HEK293 (cell line): ENCODE data around the gene UROD.

Experiments used
- CTCF ChIA-PET: fragments of 350-600 bp; formaldehyde crosslinking; extraction: SDS; loops from one replicate; lab custom pipeline; 2021; ENCODE audit warnings: antibody characterized with exemption; lab: Yijun Ruan, JAX
- POLR2A ChIA-PET: fragments of 300-600 bp; formaldehyde crosslinking; extraction: SDS; loops from one replicate; lab custom pipeline; 2020; ENCODE audit warnings: antibody characterized with exemption, inconsistent platforms; lab: Yijun Ruan, JAX
- H3K27ac ChIP-seq: fragments of 200-500 bp; sonication (Bioruptor generic); 2 replicates; pipeline ENCODE4 v1.5.1; 2014; ENCODE audit warnings: low read depth, low read length, control low read depth, inconsistent platforms; ENCODE audit errors: extremely low read depth
- H3K36me3 ChIP-seq, 2 experiments: fragments of 200-500 bp in 1 of 2; sonication (Bioruptor generic) in 1 of 2; 1 replicate in 1 of 2; 2 replicates in 1 of 2; pipeline ENCODE4 v1.5.1; 2014 to 2017; ENCODE audit warnings: inconsistent platforms in 2 of 2, low read length in 2 of 2; ENCODE audit not compliant: control insufficient read depth in 2 of 2, insufficient read depth in 1 of 2
- H3K4me1 ChIP-seq: fragments of 200-500 bp; sonication (Bioruptor generic); 2 replicates; pipeline ENCODE4 v1.5.1; 2014; ENCODE audit warnings: mild to moderate bottlenecking, low read length, inconsistent platforms; ENCODE audit not compliant: control insufficient read depth, insufficient read depth
- H3K4me3 ChIP-seq: 2 replicates; pipeline ENCODE4 v1.5.1; 2011; ENCODE audit warnings: low read depth, mild to moderate bottlenecking, control low read depth, low read length, moderate library complexity
- H3K9me3 ChIP-seq: fragments of 200-500 bp; sonication (Bioruptor generic); 2 replicates; pipeline ENCODE4 v1.5.1; 2014; ENCODE audit warnings: low read depth, low read length, inconsistent platforms; ENCODE audit not compliant: control insufficient read depth, insufficient read depth
- PRDM1 ChIP-seq: fragments of 450-650 bp; formaldehyde crosslinking; IDR thresholded peaks from 2 replicates; pipeline ENCODE4; 2016; ENCODE audit warnings: missing biosample characterization, missing genetic modification characterization
- RBAK ChIP-seq: fragments of 450-650 bp; formaldehyde crosslinking; IDR thresholded peaks from 2 replicates; pipeline ENCODE4 v1.5.1; 2016; ENCODE audit warnings: missing biosample characterization, missing genetic modification characterization
- SP7 ChIP-seq: fragments of 450-650 bp; formaldehyde crosslinking; IDR thresholded peaks from 2 replicates; pipeline ENCODE4 v1.5.1; 2016; ENCODE audit warnings: missing biosample characterization, missing genetic modification characterization
- ZBTB48 ChIP-seq: fragments of 450-650 bp; formaldehyde crosslinking; IDR thresholded peaks from 2 replicates; pipeline ENCODE4 v1.5.1; 2016; ENCODE audit warnings: missing biosample characterization, missing genetic modification characterization
- ZNF121 ChIP-seq: fragments of 450-650 bp; formaldehyde crosslinking; IDR thresholded peaks from 2 replicates; pipeline ENCODE4 v1.5.1; 2016; ENCODE audit warnings: missing biosample characterization, missing genetic modification characterization
- ZNF132 ChIP-seq: fragments of 450-650 bp; formaldehyde crosslinking; IDR thresholded peaks from 2 replicates; pipeline ENCODE4 v1.5.1; 2017; ENCODE audit warnings: missing biosample characterization, missing genetic modification characterization, borderline replicate concordance
- ZNF140 ChIP-seq: fragments of 450-650 bp; formaldehyde crosslinking; IDR thresholded peaks from 2 replicates; pipeline ENCODE4 v1.5.1; 2016; ENCODE audit warnings: missing biosample characterization, missing genetic modification characterization
- ZNF239 ChIP-seq: fragments of 450-650 bp; formaldehyde crosslinking; IDR thresholded peaks from 2 replicates; pipeline ENCODE4 v1.5.1; 2016; ENCODE audit warnings: missing biosample characterization, missing genetic modification characterization
- ZNF302 ChIP-seq: fragments of 450-650 bp; formaldehyde crosslinking; IDR thresholded peaks from 2 replicates; pipeline ENCODE4 v1.5.1; 2016; ENCODE audit warnings: missing biosample characterization, missing genetic modification characterization, low read depth
- ZNF610 ChIP-seq: fragments of 450-650 bp; formaldehyde crosslinking; IDR thresholded peaks from 2 replicates; pipeline ENCODE4 v1.5.1; 2016; ENCODE audit warnings: missing biosample characterization, missing genetic modification characterization, borderline replicate concordance
- ZNF830 ChIP-seq: fragments of 450-650 bp; IDR thresholded peaks from 2 replicates; pipeline ENCODE4 v1.5.0; 2018; ENCODE audit warnings: missing biosample characterization, missing genetic modification characterization, low read depth, mild to moderate bottlenecking, moderate library complexity
- TF ChIP-seq, protein P1 (sequence below): fragments of 450-650 bp; formaldehyde crosslinking; IDR thresholded peaks from 2 replicates; pipeline ENCODE4 v1.5.1; 2016; ENCODE audit warnings: missing biosample characterization, missing genetic modification characterization
- TF ChIP-seq, protein P2 (sequence below): fragments of 450-650 bp; formaldehyde crosslinking; IDR thresholded peaks from 2 replicates; pipeline ENCODE4 v1.5.1; 2016; ENCODE audit warnings: missing biosample characterization, missing genetic modification characterization, low read depth
- TF ChIP-seq, protein P3 (sequence below): fragments of 450-650 bp; formaldehyde crosslinking; IDR thresholded peaks from 2 replicates; pipeline ENCODE4 v1.5.1; 2016; ENCODE audit warnings: missing biosample characterization, missing genetic modification characterization
- TF ChIP-seq, protein P4 (sequence below): fragments of 450-650 bp; formaldehyde crosslinking; IDR thresholded peaks from 2 replicates; pipeline ENCODE4 v1.5.1; 2017; ENCODE audit warnings: missing biosample characterization, mild to moderate bottlenecking, missing genetic modification characterization, moderate library complexity

Gene UROD

DNA sequence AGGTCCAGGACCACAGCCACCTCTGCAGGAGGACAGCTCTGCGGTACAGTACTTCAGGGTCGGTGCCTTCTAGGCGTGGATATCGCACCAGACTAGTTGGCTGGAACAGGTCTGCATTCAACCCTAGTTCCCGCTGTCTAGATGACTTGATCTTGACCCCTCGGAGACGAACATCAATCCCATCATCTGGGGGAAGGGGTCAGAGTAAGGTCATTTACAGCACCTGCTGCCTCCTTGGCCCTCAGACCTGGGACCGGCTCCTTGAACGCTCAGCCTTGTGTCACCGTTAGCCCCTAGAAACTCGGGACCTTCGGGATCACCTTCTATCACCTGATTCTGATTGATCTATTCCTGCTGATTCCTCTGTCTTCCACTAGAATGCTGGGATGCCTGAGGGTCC is 3.5 kb upstream of the UROD start (continued):
- TF ChIP-seq, protein P1, sequence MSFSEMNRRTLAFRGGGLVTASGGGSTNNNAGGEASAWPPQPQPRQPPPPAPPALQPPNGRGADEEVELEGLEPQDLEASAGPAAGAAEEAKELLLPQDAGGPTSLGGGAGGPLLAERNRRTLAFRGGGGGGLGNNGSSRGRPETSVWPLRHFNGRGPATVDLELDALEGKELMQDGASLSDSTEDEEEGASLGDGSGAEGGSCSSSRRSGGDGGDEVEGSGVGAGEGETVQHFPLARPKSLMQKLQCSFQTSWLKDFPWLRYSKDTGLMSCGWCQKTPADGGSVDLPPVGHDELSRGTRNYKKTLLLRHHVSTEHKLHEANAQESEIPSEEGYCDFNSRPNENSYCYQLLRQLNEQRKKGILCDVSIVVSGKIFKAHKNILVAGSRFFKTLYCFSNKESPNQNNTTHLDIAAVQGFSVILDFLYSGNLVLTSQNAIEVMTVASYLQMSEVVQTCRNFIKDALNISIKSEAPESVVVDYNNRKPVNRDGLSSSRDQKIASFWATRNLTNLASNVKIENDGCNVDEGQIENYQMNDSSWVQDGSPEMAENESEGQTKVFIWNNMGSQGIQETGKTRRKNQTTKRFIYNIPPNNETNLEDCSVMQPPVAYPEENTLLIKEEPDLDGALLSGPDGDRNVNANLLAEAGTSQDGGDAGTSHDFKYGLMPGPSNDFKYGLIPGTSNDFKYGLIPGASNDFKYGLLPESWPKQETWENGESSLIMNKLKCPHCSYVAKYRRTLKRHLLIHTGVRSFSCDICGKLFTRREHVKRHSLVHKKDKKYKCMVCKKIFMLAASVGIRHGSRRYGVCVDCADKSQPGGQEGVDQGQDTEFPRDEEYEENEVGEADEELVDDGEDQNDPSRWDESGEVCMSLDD (tag by site-specific recombination), result no peak
- no peak for TF ChIP-seq ZNF121 (tag by site-specific recombination)
- no peak for TF ChIP-seq ZNF239
- TF ChIP-seq, all 188 proteins: peak for 0

DNA sequence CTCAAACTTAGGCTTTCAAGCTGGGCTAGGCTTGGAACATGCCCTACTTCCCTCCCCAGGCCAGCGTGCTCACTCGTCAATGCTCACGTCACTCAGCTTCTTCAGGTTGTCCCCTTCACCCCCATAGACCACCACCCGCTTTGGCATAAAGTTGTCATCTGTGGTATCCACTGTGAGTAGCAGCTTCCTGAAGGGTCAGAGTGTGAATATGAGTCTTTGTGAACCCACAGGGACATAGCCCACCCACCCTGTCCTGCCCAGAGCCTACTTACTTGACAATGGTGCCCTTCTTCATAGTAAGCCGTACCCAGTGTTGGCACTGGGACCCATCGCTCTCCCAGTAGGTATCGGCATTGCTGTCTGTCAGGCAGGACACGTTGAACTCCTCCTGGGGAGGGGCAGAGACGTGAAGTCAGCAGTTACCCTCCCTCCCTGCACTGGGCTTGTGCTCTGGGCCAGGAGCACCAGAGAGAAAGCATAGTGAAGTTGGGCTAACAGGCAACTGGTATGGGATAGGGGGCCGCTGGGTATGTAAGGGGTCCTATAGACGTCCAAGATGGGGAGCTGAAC is 2.7 kb upstream of the UROD start:
- CTCF ChIA-PET, result interaction anchor here (0.5 to 12.0 kb wide), 4 partner anchors 25 to 288 kb away, joined by 3 to 304 read pairs (median 4); no protein-coding TSS in a partner anchor
- Histone ChIP-seq H3K4me1 (no peaks in the 10 kb centered on the region), H3K27ac (no peak overlapping the region), H3K4me3 (no peak overlapping the region), H3K36me3 (peaks cover 0 to 67% of the 10 kb centered on the region in 2 experiments; a peak in 1 of 3 replicates), H3K9me3 (no peaks in the 10 kb centered on the region)
- POLR2A ChIA-PET, result interaction anchor here (1.0 to 5.7 kb wide), 4 partner anchors 23 to 293 kb away, joined by 3 to 83 read pairs (median 23); partner anchors contain the start of genes EIF2B3 and RPS8
- TF ChIP-seq PRDM1 (tag by site-specific recombination), result no peak
- no peak for TF ChIP-seq ZNF132 (tag by site-specific recombination)
- no peak for TF ChIP-seq ZNF140 (tag by site-specific recombination)
- TF ChIP-seq ZBTB48 (tag by site-specific recombination), result no peak
- TF ChIP-seq ZNF302 (tag by site-specific recombination), result no peak
- TF ChIP-seq ZNF830 (tag by site-specific recombination), result no peak
- TF ChIP-seq, protein P2, sequence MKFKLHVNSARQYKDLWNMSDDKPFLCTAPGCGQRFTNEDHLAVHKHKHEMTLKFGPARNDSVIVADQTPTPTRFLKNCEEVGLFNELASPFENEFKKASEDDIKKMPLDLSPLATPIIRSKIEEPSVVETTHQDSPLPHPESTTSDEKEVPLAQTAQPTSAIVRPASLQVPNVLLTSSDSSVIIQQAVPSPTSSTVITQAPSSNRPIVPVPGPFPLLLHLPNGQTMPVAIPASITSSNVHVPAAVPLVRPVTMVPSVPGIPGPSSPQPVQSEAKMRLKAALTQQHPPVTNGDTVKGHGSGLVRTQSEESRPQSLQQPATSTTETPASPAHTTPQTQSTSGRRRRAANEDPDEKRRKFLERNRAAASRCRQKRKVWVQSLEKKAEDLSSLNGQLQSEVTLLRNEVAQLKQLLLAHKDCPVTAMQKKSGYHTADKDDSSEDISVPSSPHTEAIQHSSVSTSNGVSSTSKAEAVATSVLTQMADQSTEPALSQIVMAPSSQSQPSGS (tag by site-specific recombination), result no peak
- TF ChIP-seq, protein P3, sequence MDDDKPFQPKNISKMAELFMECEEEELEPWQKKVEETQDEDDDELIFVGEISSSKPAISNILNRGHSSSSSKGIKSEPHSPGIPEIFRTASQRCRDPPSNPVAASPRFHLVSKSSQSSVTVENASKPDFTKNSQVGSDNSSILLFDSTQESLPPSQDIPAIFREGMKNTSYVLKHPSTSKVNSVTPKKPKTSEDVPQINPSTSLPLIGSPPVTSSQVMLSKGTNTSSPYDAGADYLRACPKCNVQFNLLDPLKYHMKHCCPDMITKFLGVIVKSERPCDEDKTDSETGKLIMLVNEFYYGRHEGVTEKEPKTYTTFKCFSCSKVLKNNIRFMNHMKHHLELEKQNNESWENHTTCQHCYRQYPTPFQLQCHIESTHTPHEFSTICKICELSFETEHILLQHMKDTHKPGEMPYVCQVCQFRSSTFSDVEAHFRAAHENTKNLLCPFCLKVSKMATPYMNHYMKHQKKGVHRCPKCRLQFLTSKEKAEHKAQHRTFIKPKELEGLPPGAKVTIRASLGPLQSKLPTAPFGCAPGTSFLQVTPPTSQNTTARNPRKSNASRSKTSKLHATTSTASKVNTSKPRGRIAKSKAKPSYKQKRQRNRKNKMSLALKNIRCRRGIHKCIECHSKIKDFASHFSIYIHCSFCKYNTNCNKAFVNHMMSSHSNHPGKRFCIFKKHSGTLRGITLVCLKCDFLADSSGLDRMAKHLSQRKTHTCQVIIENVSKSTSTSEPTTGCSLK (tag by site-specific recombination), result no peak
- TF ChIP-seq, protein P4, sequence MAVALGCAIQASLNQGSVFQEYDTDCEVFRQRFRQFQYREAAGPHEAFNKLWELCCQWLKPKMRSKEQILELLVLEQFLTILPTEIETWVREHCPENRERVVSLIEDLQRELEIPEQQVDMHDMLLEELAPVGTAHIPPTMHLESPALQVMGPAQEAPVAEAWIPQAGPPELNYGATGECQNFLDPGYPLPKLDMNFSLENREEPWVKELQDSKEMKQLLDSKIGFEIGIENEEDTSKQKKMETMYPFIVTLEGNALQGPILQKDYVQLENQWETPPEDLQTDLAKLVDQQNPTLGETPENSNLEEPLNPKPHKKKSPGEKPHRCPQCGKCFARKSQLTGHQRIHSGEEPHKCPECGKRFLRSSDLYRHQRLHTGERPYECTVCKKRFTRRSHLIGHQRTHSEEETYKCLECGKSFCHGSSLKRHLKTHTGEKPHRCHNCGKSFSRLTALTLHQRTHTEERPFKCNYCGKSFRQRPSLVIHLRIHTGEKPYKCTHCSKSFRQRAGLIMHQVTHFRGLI (tag by site-specific recombination), result no peak
- no peak for TF ChIP-seq ZNF610 (tag by site-specific recombination)
- TF ChIP-seq RBAK (tag by site-specific recombination), result no peak
- TF ChIP-seq SP7 (tag by site-specific recombination), result no peak
